ENCODE measurements around the gene IER5L. TPM values are rescaled to one million over a fixed set of nuclear protein-coding genes. Genes with fewer than 3 reads are reported as not detected.
A peak's percentile ranks its signal among the peaks of the same experiment; 100 is the strongest.

The IER5L gene
- total and polyA plus RNA-seq, 2 of the 8 experiments (the other 6 are each of a cell fraction or from before 2014, with no cell fraction given): 0.65 to 1.0 TPM

DNA sequence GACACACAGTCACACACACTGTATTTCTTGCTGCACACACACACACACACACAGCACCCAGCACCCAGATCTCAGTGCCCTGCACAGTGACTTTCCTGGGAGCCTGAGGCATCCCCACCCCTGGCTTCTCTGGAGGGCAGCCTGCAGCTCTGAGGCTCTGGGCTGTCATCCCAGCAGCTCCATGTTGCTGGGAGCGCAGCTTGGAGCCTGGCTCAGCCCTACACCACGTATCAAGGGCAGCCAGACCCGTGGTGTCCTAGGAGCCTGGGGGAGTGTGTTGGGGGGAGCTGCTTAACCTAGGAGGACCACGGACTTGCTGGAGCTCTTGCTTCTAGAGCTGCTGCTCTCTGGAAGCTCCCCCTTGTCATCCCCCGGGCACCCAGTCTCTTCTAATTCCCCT is 5.2 kb downstream of the IER5L start:
- H3K23me2 ChIP-seq (ENCODE audit: low read depth, low read length): peaks cover 18% of the 10 kb centered on the region
- no peak overlapping the region for H3K18ac ChIP-seq (ENCODE audit: extremely low read depth, low read length)
- 68% methylated on average over 5 of the region's 5 CpGs; no CpG with 5 or more reads in 1 of the 2 experiments for WGBS, 2 experiments (ENCODE audit: extremely low coverage in 1 of 2, insufficient coverage in 1 of 2, insufficient read length in 1 of 2, insufficient replicate concordance in 2 of 2, low coverage in 1 of 2, low lambda C conversion rate in 2 of 2, missing lambda C conversion rate in 1 of 2)
- ChIA-PET CTCF (ENCODE audit: partially characterized antibody) (interaction anchor here (0.5 to 27.8 kb wide), 37 partner anchors 10 to 554 kb away, joined by 3 to 831 read pairs (median 4); partner anchors contain the start of genes C9orf50 and NTMT1), POLR2A (ENCODE audit: partially characterized antibody) (interaction anchor here (0.6 to 2.9 kb wide), 7 partner anchors 25 to 324 kb away, joined by 3 to 18 read pairs (median 4); no protein-coding TSS in a partner anchor)
- no peak overlapping the region for H2AFZ ChIP-seq (ENCODE audit: low read length)
- no peaks in the 10 kb centered on the region for H3K9me3 ChIP-seq (ENCODE audit: insufficient read depth in 2 of 2, low read depth in 1 of 2, low read length in 1 of 2)
- H3K56ac ChIP-seq (replicated peaks; ENCODE audit: insufficient read length, low read depth, low read length): no peak overlapping the region
- no peak overlapping the region for H2BK120ac ChIP-seq (replicated peaks; ENCODE audit: low read depth, low read length)
- H4K8ac ChIP-seq (ENCODE audit: extremely low read depth, insufficient read depth, low read length): no peak overlapping the region
- H2BK15ac ChIP-seq (ENCODE audit: low read length): no peak overlapping the region
- no peak overlapping the region for H2BK5ac ChIP-seq (ENCODE audit: low read depth, low read length)
- no peak overlapping the region for H3K14ac ChIP-seq (ENCODE audit: insufficient read length)
- H4K5ac ChIP-seq (ENCODE audit: insufficient read length, low read depth, low read length): no peak overlapping the region
- no peak for FAIRE-seq
- peak overlapping the region; percentile 43; the same call in 1 of the 2 replicates for H2BK20ac ChIP-seq (ENCODE audit: low read length)
- no peak overlapping the region for H3K4me2 ChIP-seq (ENCODE audit: insufficient read depth in 1 of 2, low read depth in 2 of 2, low read length in 2 of 2)
- no peak overlapping the region for H4K91ac ChIP-seq (replicated peaks; ENCODE audit: insufficient read length, low read length)
- H3K27me3 ChIP-seq (replicated peaks in 1 of 4; ENCODE audit: control insufficient read depth in 3 of 4, extremely low read depth in 1 of 4, insufficient read depth in 3 of 4, low read length in 3 of 4): peaks cover 19 to 44% (median 39%) of the 10 kb centered on the region in 4 experiments
- H2AK5ac ChIP-seq (ENCODE audit: low read depth, low read length): no peak overlapping the region; the same call in 1 of the 2 replicates
- no peak overlapping the region for H3K9ac ChIP-seq (replicated peaks in 1 of 4; ENCODE audit: extremely low read depth in 1 of 4, low read depth in 3 of 4, low read length in 3 of 4)
- no peak for DNase-seq (ENCODE audit: low read depth in 1 of 2, low spot score in 2 of 2)
- no peaks in the 10 kb centered on the region for H3K36me3 ChIP-seq (ENCODE audit: control insufficient read depth in 2 of 4, insufficient read depth in 4 of 4, low read length in 3 of 4)
- peaks cover 3 to 4% of the 10 kb centered on the region in 2 experiments for H4K20me1 ChIP-seq (replicated peaks in 1 of 2; ENCODE audit: control insufficient read depth in 1 of 2, insufficient read depth in 2 of 2, low read length in 2 of 2)
- no peak overlapping the region for H3K23ac ChIP-seq (ENCODE audit: insufficient read length)
- H3K79me2 ChIP-seq (ENCODE audit: control insufficient read depth in 1 of 2, insufficient read depth in 2 of 2, low read length in 2 of 2): no peaks in the 10 kb centered on the region
- peak overlapping the region; percentile 50; the same call in 1 of the 2 replicates for H2BK12ac ChIP-seq (ENCODE audit: low read depth, low read length)
- no peak overlapping the region for H3K27ac ChIP-seq (ENCODE audit: low read depth, low read length)
- no peak overlapping the region for H3K4ac ChIP-seq (replicated peaks; ENCODE audit: insufficient read length, low read depth, low read length)
- H3K79me1 ChIP-seq (ENCODE audit: low read depth, low read length): no peaks in the 10 kb centered on the region
- H3K4me1 ChIP-seq (replicated peaks in 1 of 4; ENCODE audit: control insufficient read depth in 3 of 4, insufficient read depth in 4 of 4, low read length in 3 of 4): peaks cover 2 to 26% (median 9%) of the 10 kb centered on the region in 4 experiments
- H3K4me3 ChIP-seq (ENCODE audit: extremely low read depth in 1 of 4, insufficient read depth in 2 of 4, low read depth in 3 of 4, low read length in 4 of 4): no peak overlapping the region
- no peak for TF ChIP-seq SIX5 (IDR thresholded peaks at IDR 0.05; ENCODE audit: low read depth, low read length)
- TF ChIP-seq, protein P1, sequence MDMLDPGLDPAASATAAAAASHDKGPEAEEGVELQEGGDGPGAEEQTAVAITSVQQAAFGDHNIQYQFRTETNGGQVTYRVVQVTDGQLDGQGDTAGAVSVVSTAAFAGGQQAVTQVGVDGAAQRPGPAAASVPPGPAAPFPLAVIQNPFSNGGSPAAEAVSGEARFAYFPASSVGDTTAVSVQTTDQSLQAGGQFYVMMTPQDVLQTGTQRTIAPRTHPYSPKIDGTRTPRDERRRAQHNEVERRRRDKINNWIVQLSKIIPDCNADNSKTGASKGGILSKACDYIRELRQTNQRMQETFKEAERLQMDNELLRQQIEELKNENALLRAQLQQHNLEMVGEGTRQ (IDR thresholded peaks at IDR 0.05; ENCODE audit: low read length): no peak
- TF ChIP-seq RAD21 (IDR thresholded peaks at IDR 0.05 in 1 of 2, conservative IDR thresholded peaks at IDR 0.05 in 1 of 2; ENCODE audit: low read depth in 2 of 2, low read length in 2 of 2): no peak
- no peak for TF ChIP-seq MAFK (IDR thresholded peaks at IDR 0.05; ENCODE audit: low read depth, low read length)
- no peak for TF ChIP-seq KDM1A (IDR thresholded peaks at IDR 0.05; ENCODE audit: borderline replicate concordance, low read length)
- TF ChIP-seq GABPA (IDR thresholded peaks at IDR 0.05; ENCODE audit: borderline replicate concordance, insufficient read depth, low read length): no peak
- TF ChIP-seq SIN3A (conservative IDR thresholded peaks at IDR 0.05 in 1 of 2, IDR thresholded peaks at IDR 0.05 in 1 of 2; ENCODE audit: low read depth in 1 of 2, low read length in 2 of 2): no peak
- no peak for TF ChIP-seq TCF12 (IDR thresholded peaks at IDR 0.05; ENCODE audit: low read depth, low read length)
- TF ChIP-seq TEAD4 (IDR thresholded peaks at IDR 0.05; ENCODE audit: low read depth, low read length): no peak
- no peak for TF ChIP-seq SIRT6 (IDR thresholded peaks at IDR 0.05; ENCODE audit: low read length)
- no peak for TF ChIP-seq KDM4A (IDR thresholded peaks at IDR 0.05; ENCODE audit: low read depth, low read length, severe bottlenecking)
- TF ChIP-seq CTBP2 (IDR thresholded peaks at IDR 0.05; ENCODE audit: borderline replicate concordance, insufficient read depth, insufficient read length, low read length): no peak
